Superior temporal gyrus (tissue), 1 donor: ENCODE results near the gene LDAH.

Experiments used
- DNase-seq: peaks from one replicate; pipeline ENCODE4 v3.0.0-alpha.2; 2016; ENCODE audit errors: extremely low spot score

LDAH gene

DNA sequence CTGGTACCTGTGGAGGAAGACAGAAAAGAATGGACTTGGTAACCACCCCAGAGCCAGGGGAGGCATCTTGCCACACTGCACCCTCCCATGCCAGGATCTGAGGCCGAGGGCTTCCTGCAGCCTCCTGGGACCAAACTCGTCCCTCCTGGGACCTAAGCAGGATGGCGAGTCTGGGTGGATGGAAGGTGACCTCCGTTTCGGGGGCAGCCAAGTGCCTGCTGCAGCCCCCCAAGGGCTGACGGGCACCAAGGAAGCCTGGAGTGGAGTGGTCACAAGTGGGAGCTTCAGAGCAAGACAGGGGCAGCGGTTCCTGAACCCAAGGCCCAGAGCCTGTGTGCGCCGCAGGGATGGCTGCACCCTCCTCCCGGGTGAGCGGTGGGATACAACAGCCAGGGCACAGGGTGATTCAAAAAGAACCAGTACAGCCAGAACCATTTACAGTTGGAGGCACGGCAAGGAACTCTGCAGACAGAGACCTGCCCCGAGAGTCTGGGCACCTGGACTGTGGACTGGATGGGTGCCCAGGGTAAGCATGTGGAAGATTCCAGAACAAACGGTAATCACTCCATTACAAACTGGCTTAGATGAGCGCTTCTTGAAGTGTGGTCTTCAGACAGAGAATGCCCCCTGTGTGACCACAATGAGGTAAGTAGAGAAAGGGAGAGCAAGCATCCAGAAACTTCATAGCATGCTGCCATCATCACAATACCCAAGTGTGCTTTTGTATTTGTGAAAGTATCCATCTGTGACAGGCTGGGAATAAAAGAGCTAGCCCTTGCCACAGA is 184.1 kb downstream of the LDAH start:
- DNase-seq, result no peak

DNA sequence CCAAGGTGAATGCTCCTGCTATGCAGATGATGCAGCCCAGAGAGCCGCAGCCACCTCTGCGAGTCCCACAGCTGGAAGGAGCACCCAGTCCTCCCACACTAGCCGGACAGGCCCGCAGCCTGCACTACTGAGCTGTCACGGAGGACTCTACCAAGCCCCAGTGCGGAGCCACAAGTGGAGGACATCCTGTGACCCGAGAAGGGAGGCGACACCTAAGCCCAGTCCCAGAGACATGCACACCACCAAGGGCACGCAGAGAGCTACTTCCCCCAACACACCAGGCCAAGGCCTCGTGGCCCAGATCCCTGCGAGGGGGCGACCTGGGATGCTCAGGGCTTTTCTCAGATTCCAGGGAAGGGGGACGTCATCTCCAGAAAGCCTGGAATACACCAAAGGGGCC is 184.9 kb downstream of the LDAH start:
- DNase-seq, result no peak

DNA sequence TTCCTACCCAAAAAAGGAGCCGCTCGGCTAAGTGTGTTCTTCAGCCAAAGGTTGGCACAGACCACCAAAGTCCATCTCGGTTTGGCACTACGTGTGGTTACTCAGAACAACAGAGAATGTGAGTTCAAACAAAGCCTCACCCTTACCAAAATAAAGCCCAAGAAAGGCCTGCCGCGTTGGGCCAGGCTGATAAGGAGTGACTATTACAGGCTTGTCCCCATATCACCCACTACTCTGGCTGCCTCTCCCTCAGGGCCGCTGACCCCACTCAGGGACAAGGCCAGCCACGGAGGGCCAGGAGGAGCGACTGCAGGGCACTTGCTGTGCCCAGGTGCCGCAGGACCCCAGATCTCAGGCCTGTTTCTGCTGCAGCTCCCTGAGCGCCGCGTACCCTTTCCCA is 185.8 kb downstream of the LDAH start:
- DNase-seq, result no peak

DNA sequence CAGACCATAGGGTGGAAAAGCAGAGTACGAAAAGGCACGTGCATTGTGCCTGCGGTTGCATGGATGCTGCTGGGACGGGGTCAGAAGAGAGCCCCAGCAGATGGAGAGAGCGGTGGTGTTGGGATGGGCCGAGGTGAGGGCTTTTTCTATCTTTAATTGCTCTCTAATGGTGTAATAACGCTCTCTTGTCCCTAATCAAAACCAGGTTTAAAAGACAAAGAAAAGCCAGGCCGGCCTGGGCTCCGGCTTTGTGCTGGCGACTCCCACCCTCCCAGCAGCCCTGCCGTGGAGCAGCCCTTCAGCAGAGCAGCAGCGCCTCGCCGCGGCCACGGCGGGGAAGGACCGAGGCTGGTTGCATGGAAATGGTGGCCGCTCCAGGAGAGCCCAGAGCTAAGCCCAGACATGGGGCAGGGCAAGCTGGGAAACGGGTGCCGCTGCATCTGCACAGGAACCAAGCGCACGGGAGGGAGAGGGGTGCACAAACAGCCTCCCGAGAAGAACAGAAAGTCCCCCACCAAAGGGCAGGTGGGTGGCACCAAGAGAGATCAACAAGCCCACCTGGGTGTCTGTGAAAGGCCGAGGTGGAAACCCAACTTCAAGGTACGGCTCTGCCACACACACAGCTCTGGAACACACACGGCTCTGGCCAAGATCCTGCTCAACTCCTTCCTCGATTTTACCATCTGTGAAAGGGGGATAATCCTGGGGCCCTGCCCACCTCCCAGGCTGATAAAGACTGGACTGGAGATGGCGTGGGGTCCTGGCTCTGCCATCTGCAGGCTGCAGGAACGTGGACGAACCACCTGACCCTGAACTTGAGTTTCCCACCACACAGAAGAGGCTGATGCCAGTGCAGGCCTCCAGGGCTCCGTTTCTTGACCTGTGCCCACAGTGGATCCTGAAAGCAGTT is 187.0 kb downstream of the LDAH start:
- peak; percentile 90 for DNase-seq

DNA sequence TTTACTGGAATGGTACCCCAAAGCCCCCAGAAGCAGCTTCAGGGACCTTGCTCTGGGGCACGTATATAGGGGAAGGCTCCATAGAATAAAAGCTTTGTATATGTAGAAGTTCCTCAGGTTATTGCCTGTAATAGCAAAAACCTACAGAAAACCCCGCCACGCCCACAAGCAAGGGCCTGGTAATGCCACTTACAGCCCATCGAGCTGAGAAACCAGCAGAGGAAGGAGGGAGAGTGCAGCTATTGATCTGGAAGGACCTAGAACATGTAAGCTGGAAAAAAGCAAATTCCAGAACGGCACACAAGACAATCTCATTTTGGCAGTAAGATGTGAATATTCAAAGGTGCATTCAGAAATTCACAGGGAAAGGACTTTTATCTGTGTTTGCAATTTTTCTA is 187.8 kb downstream of the LDAH start:
- peak; percentile 49 for DNase-seq

DNA sequence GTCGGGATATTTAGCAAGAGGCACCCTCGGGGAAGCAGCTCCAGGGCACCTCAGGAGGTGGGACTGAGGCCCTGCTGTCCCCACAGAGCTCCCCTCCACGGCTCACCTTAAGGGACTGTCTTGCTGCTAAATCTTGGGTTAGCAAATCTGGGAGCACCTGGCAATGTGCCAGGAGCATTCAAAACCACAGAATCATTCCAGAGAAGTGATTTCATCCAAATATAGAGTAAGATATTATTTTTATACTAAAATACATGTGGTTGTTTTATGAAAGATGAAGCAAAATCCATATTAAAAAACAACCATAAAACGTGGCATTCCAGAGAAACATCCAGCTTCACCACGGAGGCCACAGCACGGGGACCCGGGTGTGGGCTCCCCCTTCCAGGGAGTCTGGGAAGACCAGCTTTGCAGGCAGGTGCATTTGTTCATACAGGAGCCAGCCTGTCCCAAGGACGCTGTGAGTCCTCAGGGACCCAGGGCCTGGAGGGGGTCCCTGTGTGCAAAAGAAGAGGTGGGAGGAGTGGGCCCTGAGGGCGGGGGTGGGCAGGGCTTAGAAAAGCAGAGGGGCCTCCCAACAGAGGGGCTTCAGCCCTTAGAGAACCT is 188.3 kb downstream of the LDAH start:
- DNase-seq, result no peak
